K562 (cell line): ENCODE results near the gene SLC16A2. TPM values are rescaled to one million over a fixed set of nuclear protein-coding genes. Genes with fewer than 3 reads are reported as not detected.

ENCODE experiments used
- ATAC-seq: fragments of 200-7000 bp; cut with Tn5 transposase; 3 replicates; pipeline ENCODE4 v1.9.1; 2020; ENCODE audit warnings: moderate library complexity
- BruUV-seq: library from RNA; stranded (reverse); fragments of 400-500 nt; replicated peaks from 2 replicates; lab custom pipeline; 2021; lab: Mats Ljungman, UMichigan
- CTCF ChIA-PET: fragments of 300-600 bp; formaldehyde crosslinking; extraction: SDS; loops from one replicate; lab custom pipeline; 2021; ENCODE audit warnings: low intra/inter-chr PET ratio; lab: Yijun Ruan, JAX
- POLR2A ChIA-PET: fragments of 300-600, 350-650 bp; sonication (Branson Sonifier 250); formaldehyde crosslinking; extraction: SDS; loops from one replicate; lab custom pipeline; 2021; ENCODE audit warnings: antibody characterized with exemption, inconsistent platforms; lab: Yijun Ruan, JAX
- DNase-seq, 4 experiments: peaks; one replicate each; pipeline versions ENCODE4 v3.0.0 to v3.0.0-alpha.2; 2011 to 2018; ENCODE audit warnings: low spot score in 3 of 4, mixed read lengths in 3 of 4; ENCODE audit errors: extremely low read depth in 1 of 4
- FAIRE-seq: peaks from 2 replicates; lab custom pipeline; 2011; peaks lifted over from hg19 to GRCh38; lab: Jason Lieb, UNC
- H2AFZ ChIP-seq: 2 replicates; pipeline ENCODE4 v1.6.0; 2011; ENCODE audit warnings: low read depth, low read length, control low read depth, inconsistent platforms
- H3K27ac ChIP-seq: fragments of 200-600 bp; 3 replicates; pipeline ENCODE4 v1.8.0; 2011; ENCODE audit warnings: low read depth, mild to moderate bottlenecking, control low read depth, inconsistent platforms, low read length, moderate library complexity, mixed read lengths; ENCODE audit errors: extremely low read depth
- H3K27me3 ChIP-seq, 2 experiments: fragments of 300-600 bp in 1 of 2; 2 replicates in 1 of 2; 3 replicates in 1 of 2; pipeline versions ENCODE4 v1.6.0 to v1.8.0; 2011; ENCODE audit warnings: inconsistent platforms in 2 of 2, low read length in 2 of 2, mild to moderate bottlenecking in 1 of 2, mixed read lengths in 1 of 2, moderate library complexity in 1 of 2; ENCODE audit not compliant: control insufficient read depth in 2 of 2, insufficient read depth in 2 of 2
- H3K36me3 ChIP-seq: fragments of 300-600 bp; 3 replicates; pipeline ENCODE4 v1.8.0; 2011; ENCODE audit warnings: mild to moderate bottlenecking, low read length, inconsistent platforms; ENCODE audit not compliant: control insufficient read depth, insufficient read depth
- H3K4me1 ChIP-seq, 2 experiments: fragments of 200-600 bp in 1 of 2; replicated peaks in 1 of 2; 2 replicates in 1 of 2; 3 replicates in 1 of 2; pipeline versions ENCODE4 v1.5.1 to v1.8.0; 2011; ENCODE audit warnings: inconsistent platforms in 2 of 2, low read length in 2 of 2, mild to moderate bottlenecking in 1 of 2, mixed read lengths in 1 of 2, moderate library complexity in 1 of 2; ENCODE audit not compliant: control insufficient read depth in 2 of 2, insufficient read depth in 2 of 2
- H3K4me2 ChIP-seq: 2 replicates; pipeline ENCODE4 v1.6.1; 2011; ENCODE audit warnings: low read length, control low read depth, inconsistent platforms, mixed read lengths; ENCODE audit not compliant: insufficient read depth
- H3K4me3 ChIP-seq: fragments of 200-600 bp; sonication (generic), shearing (Covaris generic); 2 replicates; pipeline ENCODE4 v1.5.1; 2016; ENCODE audit warnings: control low read depth, inconsistent platforms
- H3K79me2 ChIP-seq: fragments of 200-600 bp; 3 replicates; pipeline ENCODE4 v1.8.0; 2011; ENCODE audit warnings: low read length, inconsistent platforms; ENCODE audit not compliant: control insufficient read depth, insufficient read depth
- H3K9ac ChIP-seq, 2 experiments: 2 replicates each; pipeline versions ENCODE4 v1.6.0 to v1.6.1; 2011; ENCODE audit warnings: low read depth in 2 of 2, low read length in 2 of 2, control low read depth in 1 of 2, inconsistent platforms in 1 of 2, mild to moderate bottlenecking in 1 of 2, mixed read lengths in 1 of 2; ENCODE audit not compliant: insufficient read depth in 1 of 2
- H3K9me1 ChIP-seq: one replicate; pipeline ENCODE4 v1.6.0; 2011; ENCODE audit warnings: inconsistent platforms, mild to moderate bottlenecking, low read length, moderate library complexity; ENCODE audit not compliant: control insufficient read depth, insufficient read depth
- H3K9me3 ChIP-seq: replicated peaks from 2 replicates; pipeline ENCODE4 v1.5.1; 2011; ENCODE audit warnings: low read depth, low read length, inconsistent platforms; ENCODE audit not compliant: control insufficient read depth, insufficient read depth
- H4K20me1 ChIP-seq: replicated peaks from 2 replicates; pipeline ENCODE4 v1.6.1; 2011; ENCODE audit warnings: low read length, inconsistent platforms, mixed read lengths; ENCODE audit not compliant: control insufficient read depth, insufficient read depth
- E4F1 ChIP-seq: fragments of 250-450 bp; sonication (Bioruptor Pico); IDR thresholded peaks from 2 replicates; pipeline ENCODE4 v1.5.0; 2021; ENCODE audit warnings: mild to moderate bottlenecking, borderline replicate concordance
- ELK3 ChIP-seq: fragments of 450-650 bp; formaldehyde crosslinking; IDR thresholded peaks from 2 replicates; pipeline ENCODE4 v1.4.0; 2020; ENCODE audit warnings: mild to moderate bottlenecking
- GATA2 ChIP-seq: sonication (generic); formaldehyde crosslinking; IDR thresholded peaks from 2 replicates; pipeline ENCODE4 v1.4.0; 2020; ENCODE audit warnings: mild to moderate bottlenecking, missing genetic modification reagents
- GATAD2B ChIP-seq: fragments of 450-650 bp; IDR thresholded peaks from 2 replicates; pipeline ENCODE4 v1.6.1; 2017; ENCODE audit warnings: mild to moderate bottlenecking, borderline replicate concordance
- MCM5 ChIP-seq: fragments of 450-650 bp; IDR thresholded peaks from 2 replicates; pipeline ENCODE4 v1.6.1; 2016; ENCODE audit warnings: low read depth
- MCM7 ChIP-seq, 2 experiments: fragments of 450-650 bp; IDR thresholded peaks; 2 replicates each; pipeline ENCODE4 v1.6.1; 2016 to 2018
- PKNOX1 ChIP-seq: fragments of 450-650 bp; IDR thresholded peaks from 2 replicates; pipeline ENCODE4 v1.6.1; 2016
- RBM14 ChIP-seq: fragments of 200-400 bp; formaldehyde crosslinking; IDR thresholded peaks from 2 replicates; pipeline ENCODE4 v1.6.1; 2018; ENCODE audit warnings: low read depth, mild to moderate bottlenecking, low read length, moderate library complexity, borderline replicate concordance; ENCODE audit not compliant: insufficient read depth
- TAF7 ChIP-seq: fragments of 450-650 bp; IDR thresholded peaks from 2 replicates; pipeline ENCODE4 v1.6.1; 2016; ENCODE audit warnings: missing genetic modification characterization, missing compliant biosample characterization
- TARDBP ChIP-seq: fragments of 450-650 bp; IDR thresholded peaks from 2 replicates; pipeline ENCODE4 v1.6.1; 2016
- ZNF23 ChIP-seq: fragments of 250-450 bp; sonication (Bioruptor Pico); IDR thresholded peaks from 2 replicates; pipeline ENCODE4 v1.4.0; 2020; ENCODE audit warnings: mild to moderate bottlenecking
- ZNF695 ChIP-seq: fragments of 450-650 bp; formaldehyde crosslinking; IDR thresholded peaks from 2 replicates; pipeline ENCODE4 v1.4.0; 2020; ENCODE audit warnings: mild to moderate bottlenecking, moderate library complexity
- ZNF766 ChIP-seq: fragments of 200-800 bp; sonication (Bioruptor generic); conservative IDR thresholded peaks from 2 replicates; pipeline ENCODE4 v1.6.1; 2016; ENCODE audit warnings: missing genetic modification characterization, missing compliant biosample characterization
- WGBS: fragments of 100-300 bp; shearing (Covaris generic); methylation state at CpG from one replicate; pipeline ENCODE4 v1.1.6; 2016; ENCODE audit warnings: low coverage, mixed read lengths; ENCODE audit not compliant: insufficient coverage; ENCODE audit errors: missing lambda C conversion rate; 5-methylcytosine and 5-hydroxymethylcytosine counted together
- in situ Hi-C: fragments of 300-500 bp; cut with MboI; formaldehyde crosslinking; loops from 4 replicates; pipeline ENCODE4 v1.15.0; 2018; ENCODE audit warnings: inconsistent platforms, mixed read lengths
- intact Hi-C: fragments of 100-400 bp; cut with micrococcal nuclease; formaldehyde crosslinking; loops from 2 replicates; pipeline ENCODE4 v1.14.2; 2022
- polyA plus RNA-seq, 8 experiments: library from polyadenylated mRNA; depleted of rRNA in 4 of 8; stranded (reverse) in 5 of 8; unstranded in 3 of 8; fragments of >200 nt; fragmentation: Nextera tagmentation in 2 of 8; fragmentation: Illumina TruSeq in 1 of 8; extraction: Ambion mirVana in 2 of 8; extraction: Trizol in 1 of 8; gene quantifications; 2 replicates each; pipeline versions ENCODE4 v1.2.1 to v1.2.3, GENCODE V29; 2011 to 2014; ENCODE audit warnings: inconsistent platforms in 1 of 8, missing spikeins in 1 of 8
- total RNA-seq, 7 experiments: library from RNA; depleted of rRNA in 6 of 7; stranded (reverse); fragments of >200 nt in 6 of 7; fragmentation: Illumina TruSeq in 2 of 7; extraction: Trizol in 2 of 7; gene quantifications; 2 replicates each; pipeline versions ENCODE4 v1.2.1 to v1.2.3, GENCODE V29; 2011 to 2021; ENCODE audit warnings: low replicate concordance in 1 of 7

SLC16A2 gene
- total and polyA plus RNA-seq, 9 of the 15 experiments (the other 6 are each of a cell fraction or from before 2014, with no cell fraction given) = 0.07 TPM; not detected in 8

GRCh38 chrX:74405973-74406489 is 15.3 kb upstream of the SLC16A2 start:
- Histone ChIP-seq H4K20me1 (no peaks in the 10 kb centered on the region), H2AFZ (no peak overlapping the region), H3K9ac (no peak overlapping the region), H3K9me3 (no peaks in the 10 kb centered on the region), H3K27ac (no peak overlapping the region), H3K9me1 (no peaks in the 10 kb centered on the region), H3K36me3 (no peaks in the 10 kb centered on the region), H3K4me2 (no peak overlapping the region), H3K79me2 (no peaks in the 10 kb centered on the region), H3K4me1 (no peaks in the 10 kb centered on the region), H3K27me3 (no peaks in the 10 kb centered on the region), H3K4me3 (no peak overlapping the region)
- in situ Hi-C loops (no loop called here), intact Hi-C loops (no loop called here)
- 8% methylated on average over 2 of the region's 2 CpGs for WGBS
- no peak for FAIRE-seq
- POLR2A ChIA-PET = no interaction called here
- CTCF ChIA-PET = no interaction called here
- BruUV-seq = no TSS peak
- TF ChIP-seq MCM5 (no peak), GATAD2B (no peak)
- no peak for DNase-seq
- ATAC-seq = no peak

GRCh38 chrX:74408304-74408703 is 13.0 kb upstream of the SLC16A2 start:
- Histone ChIP-seq H3K9ac (no peak overlapping the region), H3K27ac (no peak overlapping the region), H3K36me3 (no peaks in the 10 kb centered on the region), H2AFZ (no peak overlapping the region), H3K9me1 (no peaks in the 10 kb centered on the region), H3K4me2 (no peak overlapping the region), H3K27me3 (no peaks in the 10 kb centered on the region), H3K9me3 (no peaks in the 10 kb centered on the region), H3K4me1 (no peaks in the 10 kb centered on the region), H3K4me3 (no peak overlapping the region), H4K20me1 (no peaks in the 10 kb centered on the region), H3K79me2 (no peaks in the 10 kb centered on the region)
- CTCF ChIA-PET = no interaction called here
- FAIRE-seq (no peak), ATAC-seq (no peak), DNase-seq (no peak)
- no TSS peak for BruUV-seq
- in situ Hi-C loops (no loop called here), intact Hi-C loops (no loop called here)
- 0% methylated on average over 1 of the region's 1 CpG for WGBS
- POLR2A ChIA-PET = no interaction called here
- no peak for TF ChIP-seq PKNOX1
- TF ChIP-seq E4F1 (CRISPR knock-in tag) = no peak
- TF ChIP-seq GATA2 (CRISPR knock-in tag) = no peak
- no peak for TF ChIP-seq ELK3 (CRISPR knock-in tag)
- TF ChIP-seq ZNF695 (CRISPR knock-in tag) = no peak
- no peak for TF ChIP-seq ZNF23
- no peak for TF ChIP-seq TARDBP
- no peak for TF ChIP-seq MCM7 (IDR thresholded peaks at IDR 0.05)
- no peak for TF ChIP-seq TAF7 (tag)
- TF ChIP-seq ZNF766 (CRISPR knock-in tag) = no peak
- TF ChIP-seq RBM14 = no peak
